AG09309 (cell line): ENCODE data around the gene SFXN5.

Source experiments
- DNase-seq: peaks from one replicate; pipeline ENCODE4 v3.0.0-alpha.2; 2010; ENCODE audit warnings: low read depth
- H3K4me3 ChIP-seq: 2 replicates; pipeline ENCODE4 v1.5.1; 2011; ENCODE audit warnings: mild to moderate bottlenecking, low read depth, low read length, moderate library complexity; ENCODE audit not compliant: control insufficient read depth
- CTCF ChIP-seq: IDR thresholded peaks from 2 replicates; pipeline ENCODE4 v1.5.1; 2011; ENCODE audit warnings: mild to moderate bottlenecking, low read depth, low read length, inconsistent platforms; ENCODE audit not compliant: insufficient read depth, control insufficient read depth; ENCODE audit errors: missing control alignments

Gene SFXN5

GRCh38 chr2:72982219-72982618, 89.3 kb downstream of the SFXN5 start:
- no peak for TF ChIP-seq CTCF
- no peak for DNase-seq

GRCh38 chr2:72981536-72981935, 90.0 kb downstream of the SFXN5 start:
- no peak for TF ChIP-seq CTCF
- DNase-seq, result no peak
- H3K4me3 ChIP-seq, result no peak overlapping the region

More at GRCh38 chr2:72982219-72982618, 89.3 kb downstream of the SFXN5 start:
- H3K4me3 ChIP-seq, result no peak overlapping the region

GRCh38 chr2:72980535-72981217, 90.8 kb downstream of the SFXN5 start:
- no peak overlapping the region for H3K4me3 ChIP-seq
- no peak for TF ChIP-seq CTCF
- no peak for DNase-seq

GRCh38 chr2:72979896-72980295, 91.6 kb downstream of the SFXN5 start:
- DNase-seq, result no peak
- H3K4me3 ChIP-seq, result no peak overlapping the region
- TF ChIP-seq CTCF, result no peak

GRCh38 chr2:72975017-72975416, 96.5 kb downstream of the SFXN5 start:
- DNase-seq, result no peak
- TF ChIP-seq CTCF, result no peak
- H3K4me3 ChIP-seq, result no peak overlapping the region

GRCh38 chr2:72974436-72974754, 97.1 kb downstream of the SFXN5 start:
- no peak for TF ChIP-seq CTCF
- H3K4me3 ChIP-seq, result no peak overlapping the region
- DNase-seq, result no peak
